Measurements from ENCODE around the gene CDH4.
"Not testable (repeated sequence)": the region's sequence is repeated elsewhere in the genome, so short reads cannot be mapped to it uniquely, and the experiment has no call there.

The CDH4 gene

GRCh38 chr20:61969806-61970205 is 717.7 kb downstream of the CDH4 start:
- DNase-seq, result no peak

- no peak for DNase-seq
Measured at GRCh38 chr20:61970357-61970756, 718.3 kb downstream of the CDH4 start.

DNA sequence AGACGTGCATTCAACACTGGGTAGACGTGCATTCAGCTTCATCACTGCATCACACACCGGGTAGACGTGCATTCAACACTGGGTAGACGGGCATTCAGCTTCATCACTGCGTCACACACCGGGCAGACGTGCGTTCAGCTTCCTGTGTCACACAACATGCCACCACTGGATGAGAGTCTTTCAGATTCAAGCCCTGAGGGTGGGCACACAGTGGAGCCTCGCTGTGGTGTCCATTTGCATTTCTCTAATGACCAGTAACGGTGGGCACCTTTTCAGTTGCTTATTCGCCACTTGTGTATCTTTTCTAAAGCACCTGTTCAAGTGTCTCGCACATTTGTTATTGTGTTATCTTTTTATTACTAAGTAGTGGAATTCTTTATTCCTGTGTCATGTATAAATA is 719.5 kb downstream of the CDH4 start:
- DNase-seq, result not testable (repeated sequence)

DNA sequence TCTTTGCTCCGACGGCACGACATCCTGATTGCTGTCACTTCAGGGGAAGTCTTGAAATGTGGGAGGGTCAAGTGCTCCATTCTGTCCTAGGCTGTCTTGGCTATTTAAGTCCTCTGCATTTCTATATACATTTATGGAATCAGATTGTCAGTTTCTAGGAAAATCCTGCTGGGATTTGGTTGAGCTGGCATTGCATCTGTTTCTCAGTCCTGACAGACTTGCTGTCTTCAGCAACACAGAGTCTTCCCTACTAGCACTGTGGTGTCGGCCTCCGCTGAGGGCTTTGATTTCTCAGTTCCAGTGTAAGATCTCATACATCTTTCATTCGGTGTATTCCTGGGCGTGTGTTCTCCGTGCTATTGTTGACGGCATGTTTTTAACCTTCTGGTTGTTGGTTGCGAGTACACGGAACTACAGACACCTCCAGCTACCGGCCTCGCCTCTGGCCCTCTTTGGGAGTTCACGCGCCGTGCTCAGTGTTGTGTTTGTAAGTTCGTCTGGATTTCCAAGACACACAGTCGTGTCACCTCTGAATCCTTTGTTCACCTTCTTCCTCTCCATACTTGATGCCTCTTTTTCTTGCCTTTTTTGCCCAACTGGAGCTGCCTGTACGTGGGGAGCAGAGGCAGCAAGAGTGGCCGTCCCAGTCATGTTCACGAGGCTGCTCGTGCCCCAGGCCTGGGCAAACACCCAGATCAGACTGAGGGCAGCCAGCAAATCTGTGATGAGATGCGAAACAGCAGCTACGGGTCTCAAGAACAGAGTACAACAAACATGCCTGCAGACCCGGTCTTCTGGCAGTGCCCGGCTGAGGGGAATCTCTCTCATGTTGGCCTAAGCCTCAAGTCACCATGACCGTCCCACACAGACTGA is 720.8 kb downstream of the CDH4 start:
- DNase-seq, result no peak

DNA sequence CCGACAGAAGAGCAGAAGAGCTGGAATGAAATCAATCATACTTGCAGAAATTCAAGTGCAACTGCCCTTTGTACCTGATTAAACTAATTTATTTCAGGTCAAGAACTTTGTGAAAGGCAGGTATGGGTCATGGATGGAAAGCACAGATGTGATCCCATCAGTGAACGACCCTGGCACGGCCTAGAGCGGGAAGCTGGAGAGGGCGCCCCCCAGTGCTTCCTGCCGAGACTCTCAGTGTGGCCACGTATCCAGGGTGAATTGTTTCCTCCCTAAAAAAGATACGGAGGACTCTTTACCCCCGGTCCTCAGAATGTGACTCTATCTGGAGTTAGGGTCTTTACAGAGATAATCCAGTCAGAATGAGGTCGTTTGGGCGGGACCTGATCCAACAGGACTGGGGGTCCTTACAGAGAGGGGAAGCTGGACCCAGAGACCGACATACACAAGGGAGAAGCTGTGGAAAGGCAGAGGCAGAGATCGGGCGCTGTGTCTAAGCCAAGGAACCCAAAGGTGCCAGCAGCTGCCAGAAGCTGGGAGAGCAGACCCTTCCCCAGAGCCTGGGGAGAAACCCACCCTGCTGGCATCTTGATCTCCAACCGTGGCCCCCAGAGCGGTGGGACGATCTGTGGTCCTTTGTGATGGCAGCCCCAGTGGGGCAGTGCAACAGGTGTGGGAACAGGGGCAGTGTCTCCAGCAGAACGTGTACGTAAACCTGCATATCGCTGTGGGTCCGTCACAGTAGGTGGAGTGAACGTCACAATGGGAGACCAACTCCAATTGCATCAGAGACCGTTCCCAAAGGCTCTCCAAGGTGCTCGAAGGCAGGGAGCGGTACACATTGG is 721.7 kb downstream of the CDH4 start:
- DNase-seq, result no peak

GRCh38 chr20:61974357-61974665 is 722.2 kb downstream of the CDH4 start:
- DNase-seq, result no peak

DNA sequence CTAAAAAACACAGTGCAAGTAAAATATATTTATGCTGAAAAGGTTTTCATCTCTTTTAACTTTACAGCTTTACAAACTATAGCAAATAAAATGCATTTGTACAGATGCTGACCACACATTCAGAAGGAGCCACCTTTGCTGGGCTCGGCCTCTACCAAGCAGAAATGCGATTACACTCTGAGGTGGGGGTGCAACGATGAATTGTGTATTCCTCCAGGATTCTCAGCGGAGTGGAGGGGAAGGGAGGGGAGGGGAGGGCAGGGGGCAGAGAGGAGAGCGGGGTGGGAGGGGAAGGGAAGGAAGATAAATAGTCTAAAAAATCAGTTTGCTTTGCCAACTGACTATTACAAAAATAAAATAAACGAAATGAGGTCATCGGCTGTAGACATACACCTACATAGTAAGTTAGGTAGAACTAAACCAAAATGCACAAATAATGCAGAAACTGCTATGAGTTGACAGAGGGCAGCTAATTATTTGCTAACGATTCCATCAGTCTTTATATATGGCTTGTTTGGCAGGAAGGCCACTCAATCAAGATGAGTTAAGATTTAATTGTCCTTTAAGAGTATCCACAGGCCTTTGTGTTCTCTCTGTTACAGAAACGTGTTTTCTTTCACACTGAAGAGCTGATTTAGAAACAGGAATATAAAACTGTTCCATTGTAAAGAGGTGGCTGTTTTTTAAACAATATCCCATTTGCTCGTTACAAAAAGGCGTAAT is 723.5 kb downstream of the CDH4 start:
- DNase-seq, result no peak

DNA sequence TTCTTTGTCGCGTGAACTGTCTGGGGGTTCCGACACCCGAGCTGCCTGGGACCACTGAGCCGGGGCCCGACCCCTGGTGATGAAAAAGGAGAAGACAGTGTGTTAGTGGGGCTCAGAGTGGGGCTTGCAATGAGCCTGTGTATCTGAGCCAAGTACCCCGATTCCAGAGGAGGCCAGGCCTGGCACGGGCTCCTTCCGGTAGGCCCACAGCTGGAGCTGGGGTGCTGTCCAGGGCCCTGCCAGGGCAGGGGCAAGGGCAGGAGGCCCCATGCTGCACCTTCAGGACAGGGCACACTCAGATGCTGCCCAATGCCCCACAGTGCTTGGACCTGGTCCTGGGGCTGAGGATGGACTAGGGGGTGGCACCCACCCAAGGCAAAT is 724.2 kb downstream of the CDH4 start:
- DNase-seq, result no peak

GRCh38 chr20:61976644-61977418 is 724.8 kb downstream of the CDH4 start:
- no peak for DNase-seq

GRCh38 chr20:61977419-61977786 is 725.3 kb downstream of the CDH4 start:
- no peak for DNase-seq

DNA sequence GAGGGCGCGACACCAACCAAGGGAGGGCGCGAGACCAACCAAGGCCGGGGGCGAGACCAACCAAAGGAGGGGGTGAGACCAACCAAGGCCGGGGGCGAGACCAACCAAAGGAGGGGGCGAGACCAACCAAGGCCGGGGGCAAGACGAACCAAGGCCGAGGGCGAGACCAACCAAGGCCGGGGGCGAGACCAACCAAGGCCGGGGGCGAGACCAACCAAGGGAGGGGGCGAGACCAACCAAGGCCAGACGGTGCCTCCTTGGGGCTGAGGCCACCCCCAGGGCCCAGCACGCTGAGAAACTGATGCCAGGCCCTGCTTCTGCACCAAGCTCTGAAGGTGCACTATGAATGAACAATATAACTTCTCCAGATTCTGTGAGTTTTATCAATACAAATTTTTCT is 726.4 kb downstream of the CDH4 start:
- no peak for DNase-seq

DNA sequence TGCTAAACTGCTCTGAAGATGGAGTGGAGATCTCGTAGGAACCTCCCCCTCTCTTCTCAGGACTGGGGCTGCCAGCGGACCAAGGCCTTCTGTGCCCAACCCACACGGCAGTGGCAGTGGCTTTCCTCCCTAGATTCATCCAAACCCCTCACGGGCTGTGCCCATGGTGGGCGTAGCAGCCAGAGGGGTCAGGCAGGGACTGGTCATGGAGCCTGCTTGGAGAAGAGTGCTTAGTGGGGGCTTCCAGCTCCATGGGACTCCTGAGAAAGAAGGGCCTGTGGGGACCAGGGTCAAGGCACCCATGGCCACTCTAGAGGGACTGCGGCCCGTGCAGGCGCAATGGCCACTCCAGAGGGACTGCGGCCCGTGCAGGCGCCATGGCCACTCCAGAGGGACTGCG is 727.0 kb downstream of the CDH4 start:
- DNase-seq, result no peak

DNA sequence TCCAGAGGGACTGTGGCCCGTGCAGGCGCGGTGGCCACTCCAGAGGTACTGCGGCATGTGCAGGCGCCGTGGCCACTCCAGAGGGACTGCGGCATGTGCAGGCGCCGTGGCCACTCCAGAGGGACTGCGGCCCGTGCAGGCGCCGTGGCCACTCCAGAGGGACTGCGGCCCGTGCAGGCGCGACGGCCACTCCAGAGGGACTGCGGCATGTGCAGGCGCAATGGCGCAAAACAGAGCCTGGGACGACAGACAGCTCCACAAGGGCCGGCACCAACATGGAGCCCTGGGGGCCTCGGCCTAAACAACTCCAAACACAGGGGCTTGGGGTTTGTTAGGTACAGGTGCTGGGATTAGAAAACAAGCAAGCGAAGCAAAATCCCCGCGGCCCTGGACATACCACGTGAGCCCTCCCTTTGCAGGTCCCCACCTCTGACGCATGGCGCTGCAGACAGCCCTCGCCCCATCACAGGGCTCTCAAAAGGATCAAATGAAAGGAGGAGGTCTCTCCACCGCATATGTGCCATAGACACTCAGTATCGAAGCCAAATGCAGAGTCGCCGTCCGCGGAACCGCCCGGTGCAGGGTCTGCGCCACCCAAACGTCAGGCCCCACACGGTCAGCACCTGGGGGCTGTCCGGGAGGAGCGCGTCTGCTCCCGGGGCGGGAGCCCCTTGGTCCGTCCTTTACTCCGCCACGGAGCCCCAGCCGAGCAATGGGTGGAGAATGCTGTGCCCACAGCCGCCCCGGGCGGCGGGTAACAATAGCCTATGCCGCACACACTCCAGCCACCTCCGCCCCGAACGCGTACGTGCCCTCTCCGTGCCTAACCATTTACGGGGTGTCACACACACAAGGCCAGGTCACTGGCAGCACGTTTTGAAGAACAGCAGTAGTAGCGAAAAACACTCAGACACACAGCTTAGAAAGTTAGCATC is 727.9 kb downstream of the CDH4 start:
- DNase-seq, result no peak

DNA sequence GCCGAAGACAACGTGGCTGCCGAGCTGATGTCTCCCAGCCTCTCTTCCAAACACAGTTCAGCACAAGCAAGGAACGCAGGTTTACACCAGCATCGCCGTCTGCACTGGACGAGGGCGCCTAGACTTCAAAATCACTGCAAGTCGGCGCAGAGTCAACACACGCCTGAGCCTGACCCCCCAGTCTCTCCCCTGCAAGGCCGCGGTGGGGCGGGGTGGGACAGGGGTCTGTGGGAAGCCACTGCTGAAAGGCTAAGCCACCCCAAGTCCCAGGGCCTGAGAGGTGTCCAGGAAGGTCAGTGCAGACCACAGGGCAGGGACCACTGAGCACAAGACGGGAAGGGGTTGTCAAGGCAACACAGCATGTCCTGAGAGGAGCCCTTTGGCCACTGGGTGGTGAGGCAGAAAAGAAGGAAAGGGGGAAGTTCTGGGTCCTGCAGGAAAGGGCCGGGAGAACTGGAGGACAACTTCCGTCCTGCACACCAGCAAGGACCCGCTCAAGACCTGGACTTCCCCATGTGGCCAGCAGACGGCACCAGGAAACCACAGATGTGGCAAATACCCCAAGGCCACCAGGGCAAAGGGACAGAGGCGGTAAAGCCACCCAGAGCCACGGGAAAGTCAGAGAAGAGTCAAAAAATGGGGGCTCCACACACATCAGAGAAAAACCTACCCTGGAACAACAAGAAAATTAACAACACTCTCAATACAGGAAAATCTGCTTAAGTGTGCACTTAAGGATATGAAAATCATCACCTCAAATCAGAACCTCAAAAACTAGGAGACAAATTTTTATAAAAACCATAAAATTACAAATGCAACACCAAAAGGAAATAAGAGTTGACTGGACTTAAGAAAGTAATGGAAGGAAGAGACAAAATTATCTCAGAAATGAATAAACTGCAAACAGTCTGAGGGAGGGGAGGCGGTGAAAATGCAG is 728.9 kb downstream of the CDH4 start:
- peak; percentile 65 to 73 for DNase-seq

DNA sequence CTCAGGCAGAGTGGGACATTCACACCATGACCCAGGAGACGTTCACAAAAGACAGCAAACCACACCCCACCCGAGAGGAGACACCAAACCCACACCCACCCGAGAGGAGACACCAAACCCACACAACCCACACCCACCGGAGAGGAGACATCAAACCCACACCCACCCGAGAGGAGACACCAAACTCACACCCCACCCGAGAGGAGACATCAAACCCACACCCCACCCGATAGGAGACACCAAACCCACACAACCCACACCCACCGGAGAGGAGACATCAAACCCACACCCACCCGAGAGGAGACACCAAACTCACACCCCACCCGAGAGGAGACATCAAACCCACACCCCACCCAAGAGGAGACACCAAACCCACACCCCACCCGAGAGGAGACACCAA is 729.6 kb downstream of the CDH4 start:
- DNase-seq, result not testable (repeated sequence)

GRCh38 chr20:61982191-61982950 is 730.3 kb downstream of the CDH4 start:
- DNase-seq, result no peak

- no peak for DNase-seq
Measured at GRCh38 chr20:61982951-61983315, 730.9 kb downstream of the CDH4 start.

GRCh38 chr20:61983965-61984364 is 731.9 kb downstream of the CDH4 start:
- peak in 1 of 2 donors; percentile 31 for DNase-seq

DNA sequence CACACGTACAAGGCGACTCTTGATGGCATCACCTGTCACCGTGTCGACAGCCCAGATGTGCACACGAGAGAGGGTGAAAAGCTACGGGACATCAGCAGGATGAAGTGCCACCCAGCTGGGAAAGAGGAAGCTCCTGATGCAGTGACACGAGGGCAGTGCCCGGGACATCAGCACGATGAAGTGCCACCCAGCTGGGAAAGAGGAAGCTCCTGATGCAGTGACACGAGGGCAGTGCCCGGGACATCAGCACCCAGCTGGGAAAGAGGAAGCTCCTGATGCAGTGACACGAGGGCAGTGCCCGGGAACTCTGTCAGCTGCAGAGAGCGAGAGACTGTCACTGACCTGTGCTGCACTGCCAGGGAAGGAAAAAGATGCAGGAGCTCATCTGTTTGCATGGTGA is 732.4 kb downstream of the CDH4 start:
- peak; percentile 54 to 61 for DNase-seq

GRCh38 chr20:61985096-61985495 is 733.0 kb downstream of the CDH4 start:
- DNase-seq, result no peak

Measured in inflammatory macrophage (primary cell).